GM18858 (cell line): ENCODE results near the gene NRK.
"Not testable (repeated sequence)": the region's sequence is repeated elsewhere in the genome, so short reads cannot be mapped to it uniquely, and the experiment has no call there.

ENCODE experiments used
- ATAC-seq: cut with Tn5 transposase; IDR thresholded peaks from one replicate; pipeline ENCODE4 v1.9.1; 2021; ENCODE audit not compliant: unreplicated experiment

NRK gene

GRCh38 chrX:105882581-105883275 lies 60.4 kb downstream of the NRK start:
- ATAC-seq = no peak

GRCh38 chrX:105894721-105895120 lies 72.4 kb downstream of the NRK start:
- no peak for ATAC-seq

- no peak for ATAC-seq
Observed at GRCh38 chrX:105909576-105909975, 87.2 kb downstream of the NRK start.

- ATAC-seq = no peak
Observed at GRCh38 chrX:105910563-105911105, 88.3 kb downstream of the NRK start.

GRCh38 chrX:105945266-105945665 lies 122.9 kb downstream of the NRK start:
- ATAC-seq = no peak

- ATAC-seq = no peak
Observed at GRCh38 chrX:105969487-105969886, 147.1 kb downstream of the NRK start.

GRCh38 chrX:105972690-105973386 lies 150.5 kb downstream of the NRK start:
- no peak for ATAC-seq

GRCh38 chrX:105973387-105973739 lies 151.0 kb downstream of the NRK start:
- no peak for ATAC-seq

- ATAC-seq = no peak
Observed at GRCh38 chrX:105975382-105975781, 153.0 kb downstream of the NRK start.

GRCh38 chrX:105981772-105982485 lies 159.6 kb downstream of the NRK start:
- no peak for ATAC-seq

- ATAC-seq = not testable (repeated sequence)
Observed at GRCh38 chrX:105988487-105988886, 166.1 kb downstream of the NRK start.

GRCh38 chrX:105999294-105999693 lies 177.0 kb downstream of the NRK start:
- ATAC-seq = no peak

GRCh38 chrX:106000203-106000602 lies 177.9 kb downstream of the NRK start:
- ATAC-seq = no peak

GRCh38 chrX:106000609-106001008 lies 178.3 kb downstream of the NRK start:
- not testable (repeated sequence) for ATAC-seq

GRCh38 chrX:106005684-106006083 lies 183.3 kb downstream of the NRK start:
- ATAC-seq = no peak

GRCh38 chrX:106007815-106008214 lies 185.5 kb downstream of the NRK start:
- ATAC-seq = no peak
